Measurements from ENCODE around the gene MBNL1.
"Not testable (repeated sequence)": the region's sequence is repeated elsewhere in the genome, so short reads cannot be mapped to it uniquely, and the experiment has no call there.

MBNL1 gene

DNA sequence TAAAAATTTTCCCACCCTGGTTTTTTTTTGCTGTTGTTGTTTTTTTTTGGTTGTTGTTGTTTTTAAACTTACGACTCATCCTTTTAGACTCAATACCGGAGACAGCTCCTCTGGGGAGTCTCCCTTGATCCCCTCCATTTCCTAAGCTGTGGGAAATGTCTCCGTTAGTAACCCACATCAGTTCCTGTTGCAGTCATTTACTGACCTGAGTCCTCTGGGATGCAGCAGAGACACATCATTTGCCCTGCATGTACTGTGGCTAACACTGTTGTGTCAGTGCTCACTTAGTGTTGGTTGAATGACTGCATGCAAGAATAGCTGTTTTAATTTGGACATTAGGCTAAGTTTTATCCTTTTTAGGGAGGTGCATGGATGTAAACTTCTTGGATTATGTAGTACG lies 83.8 kb downstream of the MBNL1 start:
- peak; percentile 62 for DNase-seq

DNA sequence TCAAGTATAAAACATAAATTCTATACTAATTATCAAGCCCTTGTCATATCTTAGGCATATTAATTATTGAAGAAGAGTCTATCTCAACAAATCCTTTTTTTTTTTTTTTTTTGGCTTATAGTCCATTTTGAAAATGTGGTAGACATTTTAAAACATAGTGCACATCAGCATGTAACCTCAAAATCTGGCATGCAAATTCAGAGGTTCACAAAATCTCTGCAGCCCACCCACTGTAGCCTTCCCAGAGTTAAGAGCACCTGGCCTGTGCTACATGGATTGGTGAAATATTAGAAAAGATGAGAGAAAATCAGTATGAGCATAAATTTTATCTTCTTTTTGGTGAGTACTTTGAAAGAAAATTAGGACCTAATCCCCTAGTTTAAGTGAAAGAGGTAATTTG lies 84.8 kb downstream of the MBNL1 start:
- no peak for DNase-seq

DNA sequence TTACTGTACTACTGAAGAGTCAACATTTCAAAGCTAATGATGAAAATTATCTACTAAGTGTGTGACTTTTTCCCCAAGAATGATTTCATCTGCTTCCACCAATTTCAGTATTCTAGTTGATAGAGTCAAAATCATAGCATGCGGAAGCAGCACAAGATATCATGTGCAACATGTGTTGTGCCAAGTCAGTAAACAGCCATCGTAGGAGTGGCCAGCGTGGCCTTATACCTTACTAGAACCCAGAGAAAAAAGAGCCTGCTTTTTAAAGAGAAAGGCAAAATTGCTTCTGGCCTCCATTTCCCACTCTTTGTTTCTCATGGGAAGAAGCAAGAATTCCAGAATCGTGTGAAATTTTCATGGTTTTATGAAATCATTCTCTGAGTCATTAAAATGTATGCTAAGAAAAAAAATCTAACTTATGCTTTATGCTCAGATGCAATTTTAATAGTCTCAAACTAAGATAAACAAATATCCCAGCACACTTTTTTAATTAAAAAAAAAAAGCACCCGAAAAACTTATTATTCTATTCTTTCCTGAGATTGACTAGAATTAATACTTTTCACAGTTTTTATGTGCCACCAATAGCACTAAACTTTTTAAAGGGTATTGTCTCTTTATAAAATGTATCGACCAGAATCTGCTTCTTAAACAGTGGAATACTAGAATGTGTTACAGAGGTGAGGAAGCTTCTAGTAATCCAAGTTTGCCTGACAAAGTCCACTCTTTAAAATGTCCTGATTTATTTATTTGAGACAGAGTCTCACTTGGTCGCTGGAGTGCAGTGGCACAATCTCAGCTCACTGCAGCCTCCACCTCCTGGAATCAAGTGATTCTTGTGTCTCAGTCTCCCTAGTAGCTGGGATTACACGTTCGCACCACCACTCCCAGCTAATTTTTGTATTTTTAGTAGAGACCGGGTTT lies 87.3 kb downstream of the MBNL1 start:
- DNase-seq: peak; percentile 74

DNA sequence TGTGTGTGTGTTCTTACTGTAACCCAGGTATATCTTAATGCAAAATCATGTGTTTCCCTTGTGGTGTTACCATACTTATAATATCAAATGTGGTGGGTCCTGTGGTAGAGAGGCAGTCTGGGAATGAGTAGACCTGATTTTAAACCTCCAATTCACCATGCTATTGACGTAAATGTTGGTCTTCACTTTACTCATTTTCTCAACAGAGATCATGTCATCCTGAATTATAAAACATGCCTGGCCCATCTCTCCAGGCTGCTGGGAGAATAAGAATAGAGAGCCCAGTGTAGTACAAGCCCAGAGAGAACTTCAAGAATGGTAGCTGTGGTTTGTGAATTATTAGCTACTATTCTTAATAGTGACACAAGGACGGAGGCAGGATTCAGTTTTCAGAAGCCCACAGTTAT lies 88.1 kb downstream of the MBNL1 start:
- no peak for DNase-seq

DNA sequence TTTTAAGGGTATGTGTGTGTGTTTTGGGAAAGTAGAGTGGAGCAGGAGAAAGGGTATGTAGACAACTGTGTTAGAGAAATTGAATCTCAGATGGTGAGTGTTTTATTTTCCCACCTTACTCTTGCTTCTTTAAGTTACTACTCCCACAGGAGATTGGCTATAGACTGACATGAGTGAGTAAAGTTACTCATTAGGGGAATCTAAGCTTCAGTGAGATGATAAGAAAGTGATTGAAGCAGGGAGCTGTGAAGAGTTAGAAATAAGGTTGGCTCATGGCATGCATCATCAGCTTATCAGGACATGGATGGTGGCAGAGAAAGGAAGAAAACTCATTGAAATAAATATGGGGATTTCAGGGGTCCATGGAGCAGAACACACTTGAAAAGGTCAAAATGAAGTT lies 88.9 kb downstream of the MBNL1 start:
- no peak for DNase-seq

DNA sequence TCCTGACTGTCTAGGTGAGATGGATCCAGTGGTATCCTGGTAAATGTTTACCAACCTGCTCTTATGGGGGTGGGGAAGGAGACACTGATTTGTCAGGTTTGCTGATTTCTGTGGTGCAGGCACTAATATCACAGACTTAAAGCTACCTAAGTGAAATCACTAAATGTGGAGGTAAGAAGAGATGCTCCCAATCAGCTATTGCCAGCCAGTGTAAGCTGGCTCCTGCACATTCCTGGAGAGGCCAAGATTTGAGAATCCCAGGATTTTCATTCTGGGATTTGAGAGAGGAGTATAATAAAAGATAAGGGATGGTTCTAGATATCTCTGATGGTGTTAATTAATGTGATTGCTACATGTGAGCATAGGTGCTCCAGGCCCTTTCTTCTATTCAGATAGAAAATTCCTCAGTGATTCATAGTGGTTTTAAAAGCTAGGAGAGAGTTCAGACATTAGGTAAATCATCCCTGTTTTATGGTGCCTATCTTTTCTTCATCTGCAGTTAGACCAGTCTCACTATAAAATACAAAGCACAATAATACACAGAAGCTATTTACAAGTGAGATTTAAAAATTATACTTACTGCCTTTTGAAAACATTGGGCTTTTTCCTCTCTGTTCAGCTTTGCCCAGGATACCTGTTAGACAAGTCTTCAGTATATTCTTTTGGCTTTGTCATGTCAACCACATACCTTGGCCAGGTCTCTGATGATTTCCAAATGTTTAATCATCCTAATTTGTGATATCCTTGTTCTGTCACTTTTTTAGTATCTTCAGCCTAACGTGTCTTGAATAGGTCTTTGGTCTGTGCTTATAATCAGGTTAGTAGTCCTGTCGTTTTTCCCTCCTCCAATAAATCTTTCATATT lies 90.9 kb downstream of the MBNL1 start:
- DNase-seq: no peak

DNA sequence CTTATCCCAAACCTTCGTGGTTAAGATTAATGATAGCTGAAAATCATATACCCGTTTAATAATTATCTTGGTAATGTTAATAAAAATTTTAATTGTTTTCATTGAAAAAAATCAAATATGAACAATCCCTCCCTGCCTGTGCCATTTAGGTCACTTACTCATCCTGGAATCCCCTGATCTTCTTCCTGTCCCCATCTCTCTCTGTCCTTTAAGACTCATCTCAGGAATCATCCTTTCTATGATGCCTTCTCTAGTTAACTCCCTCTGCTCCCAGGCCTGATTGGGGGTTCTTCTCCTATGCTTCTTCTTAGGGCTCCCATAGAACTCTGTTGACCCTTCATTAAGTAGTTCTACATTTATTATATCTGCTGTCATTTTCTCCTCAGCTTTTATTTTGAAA lies 91.6 kb downstream of the MBNL1 start:
- DNase-seq: peak; percentile 21

DNA sequence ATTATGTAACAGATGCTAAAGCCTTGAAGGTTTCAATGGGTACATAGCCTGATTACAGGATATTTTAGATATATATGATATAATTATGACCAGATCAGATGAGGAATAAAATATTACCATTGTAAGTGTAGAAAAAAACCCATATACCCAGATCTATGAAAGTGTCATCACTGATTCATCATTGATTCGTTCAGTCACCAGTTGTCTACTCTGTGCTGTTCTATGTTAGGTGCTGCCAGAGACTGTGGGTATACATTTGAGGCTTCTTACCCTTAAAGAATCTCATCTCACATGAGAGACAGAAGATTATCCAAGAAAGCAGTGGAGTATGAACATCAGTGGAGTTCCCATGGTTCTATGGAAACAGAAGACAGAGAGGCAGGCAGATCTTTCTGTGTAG lies 92.2 kb downstream of the MBNL1 start:
- no peak for DNase-seq

DNA sequence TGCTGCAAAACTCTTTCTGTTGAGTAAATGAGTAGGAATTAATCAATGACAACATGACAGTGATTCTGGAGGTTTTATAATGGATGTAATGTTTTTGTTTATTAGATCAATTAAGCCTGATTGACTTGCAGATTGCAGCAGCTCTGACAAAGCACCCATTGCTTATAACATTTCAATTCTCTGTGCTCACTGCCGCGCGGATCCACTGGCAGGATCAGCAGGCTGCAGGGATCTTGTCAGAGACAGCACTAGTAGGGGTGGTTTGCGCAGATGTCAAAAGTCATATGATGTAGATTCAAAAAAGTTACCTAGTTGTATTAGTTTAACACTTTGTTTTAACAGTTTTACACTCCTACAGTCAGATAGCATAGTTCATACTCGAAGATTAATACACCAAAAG lies 93.4 kb downstream of the MBNL1 start:
- DNase-seq: no peak

DNA sequence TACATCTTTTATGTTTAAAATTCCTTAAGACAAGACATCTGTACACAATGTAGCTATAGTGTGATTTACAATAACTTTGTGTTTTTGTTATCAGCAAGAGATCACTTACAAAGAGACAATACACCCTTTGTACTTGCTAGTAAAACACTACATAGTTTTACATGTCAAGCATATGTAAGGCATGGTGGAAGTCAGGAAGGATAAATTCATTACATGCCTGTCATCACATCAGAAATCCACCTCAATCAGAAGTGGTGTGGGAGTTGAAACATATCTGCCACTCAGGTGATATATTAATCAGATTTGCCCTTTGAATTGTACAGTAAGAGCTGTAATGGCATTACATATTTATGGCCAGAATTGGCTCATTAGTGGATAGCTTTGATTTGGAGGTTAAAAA lies 95.5 kb downstream of the MBNL1 start:
- DNase-seq: no peak

DNA sequence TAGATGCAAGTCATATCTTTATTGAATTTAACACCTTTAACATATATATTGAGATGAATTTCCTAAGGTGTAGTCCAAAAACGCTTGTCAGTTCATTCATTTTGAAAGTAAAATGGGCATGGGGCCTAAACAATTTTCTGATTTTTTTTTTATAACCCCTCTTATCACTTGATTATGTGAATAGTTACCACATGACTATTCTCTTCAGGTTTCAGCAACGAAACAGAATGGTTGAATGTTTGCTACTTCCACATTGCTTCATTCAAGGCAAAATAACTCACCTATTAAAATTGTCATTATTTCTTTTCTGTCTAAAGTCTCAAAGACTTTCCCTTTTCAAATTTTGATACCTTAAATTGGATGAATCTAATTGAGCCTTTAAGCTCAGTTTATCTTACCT lies 96.4 kb downstream of the MBNL1 start:
- DNase-seq: no peak

DNA sequence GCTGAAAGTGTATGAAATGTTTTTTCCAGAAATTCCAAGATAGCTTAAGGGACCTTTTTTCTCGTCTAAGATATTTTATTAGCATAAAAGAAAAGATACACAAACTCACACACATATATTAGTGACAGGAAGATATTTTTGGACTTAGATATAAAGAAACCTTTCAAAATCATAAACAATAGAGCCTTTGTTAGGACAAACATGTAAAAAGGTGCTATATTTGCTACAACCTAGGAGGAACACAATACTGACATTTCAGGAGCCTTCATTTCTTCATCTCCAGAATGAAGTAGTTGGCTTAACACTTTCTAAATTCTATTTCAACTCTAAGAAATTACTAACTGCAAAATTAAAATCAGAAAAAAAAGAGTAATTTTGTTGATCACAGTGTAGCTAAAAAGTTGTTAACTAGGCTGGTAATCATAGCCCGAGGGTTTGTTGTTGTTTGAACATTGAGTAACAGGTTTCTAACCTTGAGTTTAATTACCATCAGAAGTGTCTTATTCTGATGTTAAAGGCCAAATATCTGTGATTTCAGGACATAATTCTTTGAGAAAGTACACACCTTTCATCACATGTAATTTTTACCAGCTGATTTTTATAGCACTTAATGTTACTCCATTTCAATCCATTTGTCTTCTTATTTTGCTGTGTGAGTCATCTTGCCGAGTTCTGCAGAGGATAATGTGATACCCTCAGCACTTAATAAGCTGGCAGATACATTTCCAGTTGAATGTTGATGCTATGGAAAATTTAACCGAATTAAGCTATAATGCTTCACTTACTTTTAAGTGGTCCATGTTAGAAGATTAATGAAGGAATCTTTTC lies 97.3 kb downstream of the MBNL1 start:
- peak; percentile 52 for DNase-seq

DNA sequence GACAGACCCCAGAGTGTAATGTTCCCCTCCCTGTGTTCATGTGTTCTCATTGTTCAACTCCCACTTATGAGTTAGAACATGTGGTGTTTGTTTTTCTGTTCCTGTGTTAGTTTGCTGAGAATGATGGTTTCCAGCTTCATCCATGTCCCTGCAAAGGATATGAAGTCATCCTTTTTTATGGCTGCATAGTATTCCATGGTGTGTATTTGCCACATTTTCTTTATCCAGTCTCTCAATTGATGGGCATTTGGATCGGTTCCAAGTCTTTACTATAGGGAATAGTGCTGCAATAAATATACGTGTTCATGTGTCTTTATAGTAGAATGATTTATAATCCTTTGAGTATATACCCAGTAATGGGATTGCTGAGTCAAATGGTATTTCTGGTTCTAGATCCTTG lies 98.5 kb downstream of the MBNL1 start:
- not testable (repeated sequence) for DNase-seq

DNA sequence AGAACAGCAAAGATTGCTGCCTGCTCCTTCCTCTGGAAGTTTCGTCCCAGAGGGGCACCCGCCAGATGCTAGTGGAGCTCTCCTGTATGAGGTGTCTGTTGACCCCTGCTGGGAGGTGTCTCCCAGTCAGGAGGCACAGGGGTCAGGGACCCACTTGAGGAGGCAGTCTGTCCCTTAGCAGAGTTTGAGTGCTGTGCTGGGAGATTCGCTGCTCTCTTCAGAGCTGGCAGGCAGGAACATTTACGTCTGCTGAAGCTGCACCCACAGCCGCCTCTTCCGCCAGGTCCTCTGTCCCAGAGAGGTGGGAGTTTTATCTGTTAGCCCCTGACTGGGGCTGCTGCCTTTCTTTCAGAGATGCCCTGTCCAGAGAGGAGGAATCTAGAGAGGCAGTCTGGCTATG lies 103.9 kb downstream of the MBNL1 start:
- not testable (repeated sequence) for DNase-seq

DNA sequence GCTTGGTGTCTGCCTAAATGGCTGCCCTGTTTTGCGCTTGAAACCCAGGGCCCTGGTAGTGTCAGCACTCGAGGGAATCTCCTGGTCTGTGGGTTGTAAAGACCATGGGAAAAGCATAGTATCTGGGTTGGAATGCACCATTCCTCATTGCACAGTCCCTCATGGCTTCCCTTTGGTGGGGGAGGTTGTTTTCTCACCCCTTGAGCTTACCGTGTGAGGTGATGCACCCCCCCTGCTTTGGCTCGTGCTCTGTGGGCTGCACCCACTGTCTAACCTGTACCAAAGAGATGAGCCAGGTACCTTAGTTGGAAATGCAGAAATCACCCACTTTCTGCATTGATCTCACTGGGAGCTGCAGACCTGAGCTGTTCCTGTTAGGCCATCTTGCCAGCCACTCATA lies 104.7 kb downstream of the MBNL1 start:
- no peak for DNase-seq

DNA sequence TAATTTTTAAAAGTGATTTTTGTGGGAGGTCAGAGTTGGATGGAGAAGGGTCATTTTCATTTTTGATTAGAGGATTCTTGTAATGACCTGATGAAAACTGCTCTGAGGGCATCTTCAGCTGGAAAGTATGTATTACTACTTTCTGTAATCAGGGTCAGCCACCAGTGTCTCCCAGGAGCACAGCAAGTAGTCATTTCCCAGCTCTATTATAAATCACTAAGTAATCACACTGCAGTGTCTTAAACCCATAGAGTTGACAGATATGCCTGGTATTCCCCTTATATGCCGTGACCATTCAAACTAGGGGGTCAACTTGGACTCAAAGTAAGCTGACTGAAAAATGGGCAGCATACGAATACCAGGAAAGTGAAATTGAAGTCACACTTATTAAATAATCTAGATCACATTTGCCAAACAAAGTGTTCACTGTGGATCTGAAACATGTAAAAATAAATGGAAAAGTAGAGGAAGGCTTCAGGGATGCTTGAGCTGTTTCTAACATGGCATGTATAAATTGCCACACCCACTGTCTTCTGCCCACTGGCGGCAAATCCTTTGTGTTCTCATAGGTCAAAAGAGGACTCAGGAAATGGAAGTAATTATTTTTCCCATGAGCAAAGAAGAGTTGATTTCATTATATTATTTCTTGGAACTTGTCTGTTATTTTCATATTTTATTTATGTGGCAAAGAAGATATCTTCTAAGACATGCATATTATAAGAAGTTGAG lies 105.7 kb downstream of the MBNL1 start:
- DNase-seq: peak; percentile 60

DNA sequence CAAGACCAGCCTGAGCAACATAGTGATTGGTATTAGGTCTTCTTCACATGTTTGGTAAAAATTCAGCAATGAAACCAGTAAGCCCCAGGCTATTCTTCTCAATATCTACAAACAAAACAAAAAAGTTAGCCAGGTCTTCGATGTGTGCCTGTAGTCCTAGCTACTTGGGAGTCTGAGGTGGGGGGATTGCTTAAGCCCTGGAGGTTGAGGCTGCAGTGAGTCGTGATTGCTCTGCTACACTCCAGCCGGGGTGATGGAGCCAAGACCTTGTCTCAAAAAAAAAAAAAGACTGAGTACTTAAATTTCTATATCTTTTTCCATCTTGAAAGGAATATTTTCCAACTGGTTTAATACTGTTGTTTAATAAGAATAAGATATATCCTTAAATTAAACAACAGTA lies 106.8 kb downstream of the MBNL1 start:
- DNase-seq: peak; percentile 62

DNA sequence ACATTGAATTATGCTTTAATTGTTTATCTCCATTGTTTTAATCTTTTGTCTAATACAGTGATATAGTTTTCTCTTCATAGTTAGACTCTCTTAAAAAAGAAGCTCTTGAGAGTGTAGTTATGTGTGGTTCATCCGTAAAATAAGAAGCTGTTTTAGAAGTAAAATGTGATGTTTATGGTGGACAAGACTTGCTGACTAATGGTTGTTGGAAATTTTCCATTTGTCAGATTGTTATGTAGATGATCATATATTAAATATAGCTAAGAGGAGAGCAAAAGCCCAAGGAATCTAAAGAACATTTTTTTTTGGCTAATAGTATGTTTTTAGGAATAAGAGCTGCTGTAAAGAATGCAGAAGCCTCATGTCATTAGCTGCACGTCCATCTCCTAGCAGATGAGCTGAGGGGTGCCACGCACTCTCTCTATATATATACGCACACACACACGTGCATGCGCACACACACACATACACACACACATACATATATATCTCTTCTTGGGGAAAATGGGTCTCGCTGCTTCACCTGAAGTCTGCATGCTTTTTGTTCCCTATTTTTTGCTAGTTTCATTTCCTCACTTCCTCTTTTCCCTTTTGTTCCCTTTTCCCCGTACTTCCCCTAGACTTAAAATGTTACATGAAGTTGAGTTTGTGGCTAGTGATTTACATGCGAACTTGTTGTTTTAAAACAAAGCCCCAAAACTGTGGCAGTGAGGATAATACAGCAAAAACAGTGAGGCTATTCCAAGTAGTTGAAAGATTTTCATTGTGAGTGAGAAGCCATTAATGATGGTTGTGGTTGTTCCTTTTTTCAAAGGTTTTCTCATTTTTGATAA lies 107.8 kb downstream of the MBNL1 start:
- DNase-seq: peak; percentile 91

DNA sequence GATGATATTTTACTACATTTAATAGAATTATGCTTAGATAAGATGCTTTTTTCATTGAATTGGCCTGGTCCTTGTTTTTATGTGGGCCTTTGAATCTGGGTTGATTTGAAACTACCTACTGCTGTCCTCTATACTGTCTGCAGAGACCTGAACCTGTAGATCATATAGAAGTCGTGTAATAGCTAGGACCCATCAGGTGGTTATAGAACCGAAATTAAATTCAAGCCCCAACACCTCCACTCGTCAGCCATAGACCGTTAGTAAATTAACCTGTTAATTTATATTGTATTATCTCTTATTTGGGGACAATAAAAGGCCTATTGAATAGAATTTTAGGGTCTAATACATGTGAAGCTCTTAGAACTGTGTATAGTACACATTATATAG lies 108.4 kb downstream of the MBNL1 start:
- DNase-seq: no peak

DNA sequence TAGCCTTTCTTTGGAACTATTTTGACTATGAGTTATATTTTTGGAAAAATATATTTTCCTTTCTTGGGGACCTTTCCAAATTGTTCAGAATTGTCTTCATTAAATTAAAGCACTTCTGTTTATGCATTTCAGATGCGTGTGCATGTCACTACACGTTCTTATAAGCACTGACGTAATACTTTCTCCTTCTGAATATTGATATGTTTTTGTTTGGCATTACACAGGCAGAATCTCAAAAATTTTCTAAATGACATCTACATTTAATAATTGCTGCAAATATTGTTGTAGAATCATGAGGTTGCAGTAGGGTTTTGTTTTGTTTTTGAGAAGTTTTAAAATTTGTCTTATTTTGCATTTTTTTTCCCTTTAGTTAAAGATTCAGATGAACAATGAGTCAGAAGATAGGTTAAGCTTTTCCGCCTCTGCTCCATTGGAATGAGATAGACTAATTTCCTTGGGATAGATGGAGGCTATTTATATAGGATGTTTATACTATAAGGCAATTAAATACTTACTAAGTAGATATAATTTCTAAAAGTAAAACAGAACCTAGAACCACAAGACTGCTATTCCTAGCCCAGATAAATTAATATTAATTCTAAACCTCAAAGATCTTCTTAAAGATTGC lies 110.8 kb downstream of the MBNL1 start:
- DNase-seq: no peak

DNA sequence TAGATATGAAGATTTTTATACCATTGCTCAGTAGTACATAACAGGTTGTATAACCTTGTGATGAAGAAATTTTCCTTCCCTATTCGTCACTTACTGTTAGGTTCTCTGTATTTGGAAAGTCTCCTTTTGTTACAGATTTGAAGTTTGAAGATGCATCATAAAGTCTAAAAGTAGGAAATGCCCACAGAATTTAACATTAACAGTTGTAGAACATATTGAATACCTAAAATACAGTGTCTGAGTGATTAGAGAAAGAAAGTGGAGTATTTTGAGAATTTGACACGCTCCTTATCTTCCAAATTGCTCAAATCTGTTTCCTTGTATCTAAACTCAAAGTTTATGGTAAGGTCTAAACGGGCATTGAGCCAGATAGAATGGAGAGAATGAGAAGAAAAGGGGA lies 111.3 kb downstream of the MBNL1 start:
- DNase-seq: no peak
